ENCODE results near the gene CA9. TPM values are rescaled to one million over a fixed set of nuclear protein-coding genes. Genes with fewer than 3 reads are reported as not detected.

The CA9 gene
- total RNA-seq (2021) (1.0 to 2.1 TPM (median 1.4 TPM) in 3 replicates), Bru-seq, nascent RNA (percentile 26 among the genes with signal in this experiment)
- long read RNA-seq, experiment 1, partial matches to known transcripts: 0 of 2 reads
- long read RNA-seq, experiment 1, other reads (novel, unspliced or antisense): 2 of 2 reads
- long read RNA-seq, experiment 2, partial matches to known transcripts: 1 of 2 reads
- long read RNA-seq, experiment 2, other reads (novel, unspliced or antisense): 1 of 2 reads
- long read RNA-seq, experiment 3, partial matches to known transcripts: 0 of 1 reads
- long read RNA-seq, experiment 3, other reads (novel, unspliced or antisense): 1 of 1 reads

DNA sequence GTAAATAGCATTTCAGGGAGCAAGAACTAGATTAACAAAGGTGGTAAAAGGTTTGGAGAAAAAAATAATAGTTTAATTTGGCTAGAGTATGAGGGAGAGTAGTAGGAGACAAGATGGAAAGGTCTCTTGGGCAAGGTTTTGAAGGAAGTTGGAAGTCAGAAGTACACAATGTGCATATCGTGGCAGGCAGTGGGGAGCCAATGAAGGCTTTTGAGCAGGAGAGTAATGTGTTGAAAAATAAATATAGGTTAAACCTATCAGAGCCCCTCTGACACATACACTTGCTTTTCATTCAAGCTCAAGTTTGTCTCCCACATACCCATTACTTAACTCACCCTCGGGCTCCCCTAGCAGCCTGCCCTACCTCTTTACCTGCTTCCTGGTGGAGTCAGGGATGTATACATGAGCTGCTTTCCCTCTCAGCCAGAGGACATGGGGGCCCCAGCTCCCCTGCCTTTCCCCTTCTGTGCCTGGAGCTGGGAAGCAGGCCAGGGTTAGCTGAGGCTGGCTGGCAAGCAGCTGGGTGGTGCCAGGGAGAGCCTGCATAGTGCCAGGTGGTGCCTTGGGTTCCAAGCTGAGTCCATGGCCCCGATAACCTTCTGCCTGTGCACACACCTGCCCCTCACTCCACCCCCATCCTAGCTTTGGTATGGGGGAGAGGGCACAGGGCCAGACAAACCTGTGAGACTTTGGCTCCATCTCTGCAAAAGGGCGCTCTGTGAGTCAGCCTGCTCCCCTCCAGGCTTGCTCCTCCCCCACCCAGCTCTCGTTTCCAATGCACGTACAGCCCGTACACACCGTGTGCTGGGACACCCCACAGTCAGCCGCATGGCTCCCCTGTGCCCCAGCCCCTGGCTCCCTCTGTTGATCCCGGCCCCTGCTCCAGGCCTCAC is at the start of gene CA9:
Gene CA9, plus strand, starts transcription at position 797 of the 893 bp plus-strand sequence. Its CDS starts 32 bp downstream, at position 829.
- ATAC-seq: no peak
- H3K4me1 Mint-ChIP-seq: peaks cover 9% of the 10 kb centered on the region
- no peaks in the 10 kb centered on the region for H3K36me3 Mint-ChIP-seq
- TF ChIP-seq, protein P1, sequence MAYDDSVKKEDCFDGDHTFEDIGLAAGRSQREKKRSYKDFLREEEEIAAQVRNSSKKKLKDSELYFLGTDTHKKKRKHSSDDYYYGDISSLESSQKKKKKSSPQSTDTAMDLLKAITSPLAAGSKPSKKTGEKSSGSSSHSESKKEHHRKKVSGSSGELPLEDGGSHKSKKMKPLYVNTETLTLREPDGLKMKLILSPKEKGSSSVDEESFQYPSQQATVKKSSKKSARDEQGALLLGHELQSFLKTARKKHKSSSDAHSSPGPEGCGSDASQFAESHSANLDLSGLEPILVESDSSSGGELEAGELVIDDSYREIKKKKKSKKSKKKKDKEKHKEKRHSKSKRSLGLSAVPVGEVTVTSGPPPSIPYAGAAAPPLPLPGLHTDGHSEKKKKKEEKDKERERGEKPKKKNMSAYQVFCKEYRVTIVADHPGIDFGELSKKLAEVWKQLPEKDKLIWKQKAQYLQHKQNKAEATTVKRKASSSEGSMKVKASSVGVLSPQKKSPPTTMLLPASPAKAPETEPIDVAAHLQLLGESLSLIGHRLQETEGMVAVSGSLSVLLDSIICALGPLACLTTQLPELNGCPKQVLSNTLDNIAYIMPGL (CRISPR knock-in tag; IDR thresholded peaks at IDR 0.05): no peak
- TF ChIP-seq SOX15 (CRISPR knock-in tag; IDR thresholded peaks at IDR 0.05) (no peak), ATF2 (CRISPR knock-in tag; IDR thresholded peaks at IDR 0.05; ENCODE audit: borderline replicate concordance, low read depth) (no peak), GABPB1 (CRISPR knock-in tag; IDR thresholded peaks at IDR 0.05) (no peak), HMGA2 (CRISPR knock-in tag; IDR thresholded peaks at IDR 0.05) (no peak), ZNF121 (CRISPR knock-in tag; IDR thresholded peaks at IDR 0.05) (no peak), ZNF512 (CRISPR knock-in tag; IDR thresholded peaks at IDR 0.05; ENCODE audit: borderline replicate concordance) (no peak), ZMAT4 (CRISPR knock-in tag; IDR thresholded peaks at IDR 0.05) (no peak), NR1H2 (CRISPR knock-in tag; IDR thresholded peaks at IDR 0.05) (no peak), CREB1 (CRISPR knock-in tag; IDR thresholded peaks at IDR 0.05) (no peak), TP53 (CRISPR knock-in tag; IDR thresholded peaks at IDR 0.05) (no peak), CREM (CRISPR knock-in tag; IDR thresholded peaks at IDR 0.05) (no peak), TCF7 (CRISPR knock-in tag; IDR thresholded peaks at IDR 0.05; ENCODE audit: low read depth) (no peak)
- TF ChIP-seq, protein P2, sequence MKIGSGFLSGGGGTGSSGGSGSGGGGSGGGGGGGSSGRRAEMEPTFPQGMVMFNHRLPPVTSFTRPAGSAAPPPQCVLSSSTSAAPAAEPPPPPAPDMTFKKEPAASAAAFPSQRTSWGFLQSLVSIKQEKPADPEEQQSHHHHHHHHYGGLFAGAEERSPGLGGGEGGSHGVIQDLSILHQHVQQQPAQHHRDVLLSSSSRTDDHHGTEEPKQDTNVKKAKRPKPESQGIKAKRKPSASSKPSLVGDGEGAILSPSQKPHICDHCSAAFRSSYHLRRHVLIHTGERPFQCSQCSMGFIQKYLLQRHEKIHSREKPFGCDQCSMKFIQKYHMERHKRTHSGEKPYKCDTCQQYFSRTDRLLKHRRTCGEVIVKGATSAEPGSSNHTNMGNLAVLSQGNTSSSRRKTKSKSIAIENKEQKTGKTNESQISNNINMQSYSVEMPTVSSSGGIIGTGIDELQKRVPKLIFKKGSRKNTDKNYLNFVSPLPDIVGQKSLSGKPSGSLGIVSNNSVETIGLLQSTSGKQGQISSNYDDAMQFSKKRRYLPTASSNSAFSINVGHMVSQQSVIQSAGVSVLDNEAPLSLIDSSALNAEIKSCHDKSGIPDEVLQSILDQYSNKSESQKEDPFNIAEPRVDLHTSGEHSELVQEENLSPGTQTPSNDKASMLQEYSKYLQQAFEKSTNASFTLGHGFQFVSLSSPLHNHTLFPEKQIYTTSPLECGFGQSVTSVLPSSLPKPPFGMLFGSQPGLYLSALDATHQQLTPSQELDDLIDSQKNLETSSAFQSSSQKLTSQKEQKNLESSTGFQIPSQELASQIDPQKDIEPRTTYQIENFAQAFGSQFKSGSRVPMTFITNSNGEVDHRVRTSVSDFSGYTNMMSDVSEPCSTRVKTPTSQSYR (CRISPR knock-in tag; IDR thresholded peaks at IDR 0.05): no peak
- TF ChIP-seq, protein P3, sequence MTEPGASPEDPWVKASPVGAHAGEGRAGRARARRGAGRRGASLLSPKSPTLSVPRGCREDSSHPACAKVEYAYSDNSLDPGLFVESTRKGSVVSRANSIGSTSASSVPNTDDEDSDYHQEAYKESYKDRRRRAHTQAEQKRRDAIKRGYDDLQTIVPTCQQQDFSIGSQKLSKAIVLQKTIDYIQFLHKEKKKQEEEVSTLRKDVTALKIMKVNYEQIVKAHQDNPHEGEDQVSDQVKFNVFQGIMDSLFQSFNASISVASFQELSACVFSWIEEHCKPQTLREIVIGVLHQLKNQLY (CRISPR knock-in tag; IDR thresholded peaks at IDR 0.05): no peak
- TF ChIP-seq, protein P4, sequence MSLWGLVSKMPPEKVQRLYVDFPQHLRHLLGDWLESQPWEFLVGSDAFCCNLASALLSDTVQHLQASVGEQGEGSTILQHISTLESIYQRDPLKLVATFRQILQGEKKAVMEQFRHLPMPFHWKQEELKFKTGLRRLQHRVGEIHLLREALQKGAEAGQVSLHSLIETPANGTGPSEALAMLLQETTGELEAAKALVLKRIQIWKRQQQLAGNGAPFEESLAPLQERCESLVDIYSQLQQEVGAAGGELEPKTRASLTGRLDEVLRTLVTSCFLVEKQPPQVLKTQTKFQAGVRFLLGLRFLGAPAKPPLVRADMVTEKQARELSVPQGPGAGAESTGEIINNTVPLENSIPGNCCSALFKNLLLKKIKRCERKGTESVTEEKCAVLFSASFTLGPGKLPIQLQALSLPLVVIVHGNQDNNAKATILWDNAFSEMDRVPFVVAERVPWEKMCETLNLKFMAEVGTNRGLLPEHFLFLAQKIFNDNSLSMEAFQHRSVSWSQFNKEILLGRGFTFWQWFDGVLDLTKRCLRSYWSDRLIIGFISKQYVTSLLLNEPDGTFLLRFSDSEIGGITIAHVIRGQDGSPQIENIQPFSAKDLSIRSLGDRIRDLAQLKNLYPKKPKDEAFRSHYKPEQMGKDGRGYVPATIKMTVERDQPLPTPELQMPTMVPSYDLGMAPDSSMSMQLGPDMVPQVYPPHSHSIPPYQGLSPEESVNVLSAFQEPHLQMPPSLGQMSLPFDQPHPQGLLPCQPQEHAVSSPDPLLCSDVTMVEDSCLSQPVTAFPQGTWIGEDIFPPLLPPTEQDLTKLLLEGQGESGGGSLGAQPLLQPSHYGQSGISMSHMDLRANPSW (CRISPR knock-in tag; conservative IDR thresholded peaks at IDR 0.05; ENCODE audit: low read depth): no peak
- POLR2A ChIA-PET: interaction anchor here (1.0 kb wide), 1 partner anchor 9 kb away, joined by 4 read pairs; the partner anchor contains the start of gene ARHGEF39
- DNase-seq (ENCODE audit: low spot score): no peak
- no peaks in the 10 kb centered on the region for H3K9me3 Mint-ChIP-seq
- H3K27me3 Mint-ChIP-seq (ENCODE audit: low read depth): peaks cover 30% of the 10 kb centered on the region
- H3K4me3 Mint-ChIP-seq: peak within 1 kb of the TSS; percentile 69
- CTCF ChIA-PET: interaction anchor here (1.0 to 1.3 kb wide), 2 partner anchors 23 to 120 kb away, joined by 3 to 4 read pairs; no protein-coding TSS in a partner anchor
- H3K27ac Mint-ChIP-seq: no peak within 1 kb of the TSS

Data from WTC11 (cell line).